ENCODE data around the gene SRSF2. TPM values are rescaled to one million over a fixed set of nuclear protein-coding genes. Genes with fewer than 3 reads are reported as not detected.
"Not testable (repeated sequence)": the region's sequence is repeated elsewhere in the genome, so short reads cannot be mapped to it uniquely, and the experiment has no call there.

SRSF2 gene
- total and polyA plus RNA-seq, 2 donors: 225 to 245 TPM

DNA sequence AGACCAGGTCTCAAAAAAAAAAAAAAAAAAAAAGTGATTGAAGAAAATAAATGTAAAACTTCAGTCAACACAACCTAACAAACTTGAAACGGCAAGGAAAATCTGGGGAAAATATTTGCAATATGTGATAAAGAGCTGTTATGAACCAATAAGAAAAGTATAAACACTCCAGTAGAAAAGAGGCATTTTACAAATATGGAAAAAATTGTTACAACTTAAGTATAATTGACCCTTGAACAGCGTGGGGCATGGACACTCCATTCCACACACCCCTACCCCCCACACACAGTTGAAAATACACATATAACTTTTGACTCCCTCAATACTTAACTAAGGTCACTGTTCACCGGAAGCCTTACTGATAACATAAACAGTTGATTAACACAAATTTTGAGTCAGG lies 21.4 kb upstream of the SRSF2 start:
- Histone ChIP-seq H3K27ac (ENCODE audit: low read depth in 1 of 2, low read length in 1 of 2) (no peak overlapping the region), H3K4me3 (ENCODE audit: low read length in 2 of 2) (no peak overlapping the region), H3K27me3 (ENCODE audit: control insufficient read depth in 2 of 2, insufficient read depth in 1 of 2, low read length in 1 of 2) (no peaks in the 10 kb centered on the region), H3K4me1 (ENCODE audit: control insufficient read depth in 2 of 2, insufficient read depth in 2 of 2, low read length in 2 of 2) (peaks cover 0 to 7% of the 10 kb centered on the region in 2 donors), H3K9me3 (ENCODE audit: control insufficient read depth in 2 of 2, insufficient read depth in 1 of 2, low read length in 1 of 2) (no peaks in the 10 kb centered on the region), H3K36me3 (ENCODE audit: control insufficient read depth in 2 of 2, insufficient read depth in 2 of 2, low read length in 1 of 2) (peaks cover 20 to 22% of the 10 kb centered on the region in 2 donors)
- DNase-seq (ENCODE audit: low read depth in 6 of 9, low spot score in 9 of 9): no peak
- WGBS: 98% methylated on average over 3 of the region's 3 CpGs

- Histone ChIP-seq H3K36me3 (ENCODE audit: control insufficient read depth in 2 of 2, insufficient read depth in 2 of 2, low read length in 1 of 2) (peaks cover 20 to 22% of the 10 kb centered on the region in 2 donors), H3K27me3 (ENCODE audit: control insufficient read depth in 2 of 2, insufficient read depth in 1 of 2, low read length in 1 of 2) (no peaks in the 10 kb centered on the region), H3K27ac (ENCODE audit: low read depth in 1 of 2, low read length in 1 of 2) (no peak overlapping the region), H3K4me3 (ENCODE audit: low read length in 2 of 2) (no peak overlapping the region), H3K4me1 (ENCODE audit: control insufficient read depth in 2 of 2, insufficient read depth in 2 of 2, low read length in 2 of 2) (peaks cover 4 to 20% of the 10 kb centered on the region in 2 donors), H3K9me3 (ENCODE audit: control insufficient read depth in 2 of 2, insufficient read depth in 1 of 2, low read length in 1 of 2) (no peaks in the 10 kb centered on the region)
- no peak for DNase-seq (ENCODE audit: low read depth in 6 of 9, low spot score in 9 of 9)
- WGBS: over 99% methylated on average over 5 of the region's 5 CpGs
These were observed 20.1 kb upstream of the SRSF2 start for GRCh38 chr17:76757256-76757655.

DNA sequence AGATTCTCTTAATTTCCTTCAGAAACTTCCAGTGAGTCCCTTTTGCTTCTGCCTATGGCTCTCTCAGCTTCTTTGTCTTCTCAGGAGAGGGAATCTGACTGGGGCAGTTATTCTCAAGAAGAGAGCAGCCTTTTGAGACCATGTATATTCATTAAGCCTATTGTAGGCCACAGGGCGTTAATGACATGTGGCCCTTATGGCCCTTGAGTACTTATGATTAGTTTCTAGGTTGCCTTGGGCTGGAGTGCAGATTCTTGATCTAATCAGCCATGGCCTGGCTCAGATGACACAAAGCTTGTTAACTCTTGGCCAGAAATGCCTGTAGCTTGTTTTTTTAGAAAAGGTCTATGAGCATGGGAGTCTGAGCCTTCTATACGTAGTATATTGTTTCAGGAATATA lies 18.2 kb upstream of the SRSF2 start:
- 99% methylated on average over 2 of the region's 2 CpGs for WGBS
- Histone ChIP-seq H3K27ac (ENCODE audit: low read depth in 1 of 2, low read length in 1 of 2) (no peak overlapping the region), H3K4me3 (ENCODE audit: low read length in 2 of 2) (no peak overlapping the region), H3K4me1 (ENCODE audit: control insufficient read depth in 2 of 2, insufficient read depth in 2 of 2, low read length in 2 of 2) (peaks cover 4 to 22% of the 10 kb centered on the region in 2 donors), H3K9me3 (ENCODE audit: control insufficient read depth in 2 of 2, insufficient read depth in 1 of 2, low read length in 1 of 2) (no peaks in the 10 kb centered on the region), H3K36me3 (ENCODE audit: control insufficient read depth in 2 of 2, insufficient read depth in 2 of 2, low read length in 1 of 2) (peaks cover 16 to 22% of the 10 kb centered on the region in 2 donors), H3K27me3 (ENCODE audit: control insufficient read depth in 2 of 2, insufficient read depth in 1 of 2, low read length in 1 of 2) (no peaks in the 10 kb centered on the region)
- no peak for DNase-seq (ENCODE audit: low read depth in 6 of 9, low spot score in 9 of 9)

DNA sequence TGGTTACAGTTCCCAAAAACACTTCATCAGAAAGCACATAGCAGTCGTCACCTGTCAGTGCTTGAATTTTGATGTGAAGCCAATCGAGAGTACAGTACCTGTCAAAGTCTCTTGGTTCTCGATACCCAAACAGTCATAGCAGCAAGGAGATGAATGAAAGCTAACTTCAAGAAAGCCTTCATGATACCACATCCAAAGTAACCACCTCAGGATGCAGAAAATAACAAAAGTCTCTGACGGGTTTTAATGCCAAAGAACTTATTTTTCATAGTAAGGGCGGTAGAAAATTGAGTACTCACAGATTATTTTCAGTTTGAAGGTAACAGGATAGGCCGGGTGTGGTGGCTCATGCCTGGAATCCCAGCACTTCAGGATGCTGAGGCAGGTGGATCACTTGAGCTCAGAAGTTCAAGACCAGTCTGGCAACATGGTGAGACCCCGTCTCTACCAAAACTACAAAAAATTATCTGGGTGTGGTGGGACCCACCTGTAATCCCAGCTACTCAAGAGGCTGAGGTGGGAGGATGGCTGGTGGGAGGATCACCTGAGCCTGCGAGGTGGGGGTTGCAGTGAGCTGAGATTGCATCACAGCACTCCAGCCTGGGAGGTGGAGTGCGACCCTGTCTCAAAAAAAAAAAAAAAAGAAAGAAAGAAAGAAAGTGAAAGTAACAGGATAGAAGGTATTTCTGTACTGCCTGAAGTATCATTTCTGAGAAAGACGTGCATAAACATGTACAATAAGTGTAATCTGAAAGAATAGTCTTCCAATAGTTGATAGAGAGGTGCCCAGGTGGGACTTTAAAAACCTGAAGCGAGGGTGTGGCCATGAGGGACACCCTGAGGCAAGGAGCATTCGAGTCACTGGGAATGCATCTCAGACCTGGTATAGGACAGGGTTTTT lies 16.2 kb upstream of the SRSF2 start:
- Histone ChIP-seq H3K36me3 (ENCODE audit: control insufficient read depth in 2 of 2, insufficient read depth in 2 of 2, low read length in 1 of 2) (peaks cover 18 to 26% of the 10 kb centered on the region in 2 donors), H3K9me3 (ENCODE audit: control insufficient read depth in 2 of 2, insufficient read depth in 1 of 2, low read length in 1 of 2) (no peaks in the 10 kb centered on the region), H3K27me3 (ENCODE audit: control insufficient read depth in 2 of 2, insufficient read depth in 1 of 2, low read length in 1 of 2) (no peaks in the 10 kb centered on the region), H3K4me3 (ENCODE audit: low read length in 2 of 2) (no peak overlapping the region), H3K27ac (ENCODE audit: low read depth in 1 of 2, low read length in 1 of 2) (peak overlapping the region; percentile 68 to 78), H3K4me1 (ENCODE audit: control insufficient read depth in 2 of 2, insufficient read depth in 2 of 2, low read length in 2 of 2) (peaks cover 4 to 22% of the 10 kb centered on the region in 2 donors)
- WGBS: 57% methylated on average over 12 of the region's 12 CpGs
- DNase-seq (ENCODE audit: low read depth in 6 of 9, low spot score in 9 of 9): peak in 1 of 9 donors; percentile 41

DNA sequence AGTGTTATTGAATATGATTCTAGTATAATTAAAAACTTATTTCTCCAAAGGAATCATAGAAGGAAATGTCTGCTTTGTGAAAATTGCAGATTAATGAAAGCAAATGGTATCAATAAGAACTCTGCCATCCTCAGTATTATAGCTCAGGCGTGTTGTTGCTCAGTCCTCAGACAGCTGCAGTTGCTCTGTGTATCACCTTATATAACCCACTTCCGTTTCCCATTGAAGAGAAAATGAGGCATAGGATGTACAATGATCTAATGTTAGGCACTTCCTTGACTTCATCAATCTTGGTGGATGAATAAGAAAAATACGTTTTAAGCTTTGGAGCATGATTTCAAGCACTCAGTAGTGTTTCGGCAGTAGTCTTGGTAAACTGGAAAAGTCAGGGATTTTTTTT lies 14.9 kb upstream of the SRSF2 start:
- 94% methylated on average over 4 of the region's 4 CpGs for WGBS
- Histone ChIP-seq H3K36me3 (ENCODE audit: control insufficient read depth in 2 of 2, insufficient read depth in 2 of 2, low read length in 1 of 2) (peaks cover 14 to 24% of the 10 kb centered on the region in 2 donors), H3K27ac (ENCODE audit: low read depth in 1 of 2, low read length in 1 of 2) (peak overlapping the region in 1 of 2 donors; percentile 0)

GRCh38 chr17:76751416-76751993 lies 14.4 kb upstream of the SRSF2 start:
- Histone ChIP-seq H3K27ac (ENCODE audit: low read depth in 1 of 2, low read length in 1 of 2) (peak overlapping the region in 1 of 2 donors; percentile 0), H3K4me3 (ENCODE audit: low read length in 2 of 2) (no peak overlapping the region), H3K27me3 (ENCODE audit: control insufficient read depth in 2 of 2, insufficient read depth in 1 of 2, low read length in 1 of 2) (no peaks in the 10 kb centered on the region), H3K9me3 (ENCODE audit: control insufficient read depth in 2 of 2, insufficient read depth in 1 of 2, low read length in 1 of 2) (no peaks in the 10 kb centered on the region), H3K4me1 (ENCODE audit: control insufficient read depth in 2 of 2, insufficient read depth in 2 of 2, low read length in 2 of 2) (peaks cover 4 to 22% of the 10 kb centered on the region in 2 donors), H3K36me3 (ENCODE audit: control insufficient read depth in 2 of 2, insufficient read depth in 2 of 2, low read length in 1 of 2) (peaks cover 15 to 26% of the 10 kb centered on the region in 2 donors)
- no peak for DNase-seq (ENCODE audit: low read depth in 6 of 9, low spot score in 9 of 9)
- 97% methylated on average over 3 of the region's 3 CpGs for WGBS

More for the DNA sequence above, 14.9 kb upstream of the SRSF2 start:
- peaks cover 4 to 22% of the 10 kb centered on the region in 2 donors for H3K4me1 ChIP-seq (ENCODE audit: control insufficient read depth in 2 of 2, insufficient read depth in 2 of 2, low read length in 2 of 2)
- no peak for DNase-seq (ENCODE audit: low read depth in 6 of 9, low spot score in 9 of 9)
- no peaks in the 10 kb centered on the region for H3K27me3 ChIP-seq (ENCODE audit: control insufficient read depth in 2 of 2, insufficient read depth in 1 of 2, low read length in 1 of 2)
- no peaks in the 10 kb centered on the region for H3K9me3 ChIP-seq (ENCODE audit: control insufficient read depth in 2 of 2, insufficient read depth in 1 of 2, low read length in 1 of 2)
- no peak overlapping the region for H3K4me3 ChIP-seq (ENCODE audit: low read length in 2 of 2)

DNA sequence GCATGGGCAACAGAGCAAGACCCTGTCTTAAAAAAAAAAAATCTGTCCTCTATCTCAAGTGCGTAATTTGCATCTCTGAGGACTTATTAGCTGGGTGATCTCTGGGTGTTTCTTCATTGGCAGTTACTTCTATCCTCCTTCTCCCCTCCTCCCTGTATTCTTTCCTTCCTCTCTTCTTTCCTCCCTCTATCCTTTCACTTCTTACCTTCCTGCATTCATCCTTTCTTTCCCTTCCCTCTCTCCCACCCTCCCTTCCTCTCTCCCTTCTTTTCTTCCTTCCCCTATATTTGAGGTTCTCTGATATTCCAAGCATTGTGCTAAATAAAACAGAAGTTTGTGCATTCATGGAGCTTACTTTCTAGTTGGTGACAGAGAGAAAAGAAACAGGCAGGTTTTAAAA lies 11.5 kb upstream of the SRSF2 start:
- 94% methylated on average over 1 of the region's 1 CpG for WGBS
- Histone ChIP-seq H3K27ac (ENCODE audit: low read depth in 1 of 2, low read length in 1 of 2) (no peak overlapping the region), H3K9me3 (ENCODE audit: control insufficient read depth in 2 of 2, insufficient read depth in 1 of 2, low read length in 1 of 2) (no peaks in the 10 kb centered on the region), H3K4me3 (ENCODE audit: low read length in 2 of 2) (no peak overlapping the region), H3K36me3 (ENCODE audit: control insufficient read depth in 2 of 2, insufficient read depth in 2 of 2, low read length in 1 of 2) (peaks cover 27 to 37% of the 10 kb centered on the region in 2 donors), H3K27me3 (ENCODE audit: control insufficient read depth in 2 of 2, insufficient read depth in 1 of 2, low read length in 1 of 2) (no peaks in the 10 kb centered on the region), H3K4me1 (ENCODE audit: control insufficient read depth in 2 of 2, insufficient read depth in 2 of 2, low read length in 2 of 2) (peaks cover 4 to 15% of the 10 kb centered on the region in 2 donors)
- DNase-seq (ENCODE audit: low read depth in 6 of 9, low spot score in 9 of 9): no peak

GRCh38 chr17:76747716-76748363 lies 10.7 kb upstream of the SRSF2 start:
- Histone ChIP-seq H3K4me3 (ENCODE audit: low read length in 2 of 2) (no peak overlapping the region), H3K4me1 (ENCODE audit: control insufficient read depth in 2 of 2, insufficient read depth in 2 of 2, low read length in 2 of 2) (peaks cover 0 to 7% of the 10 kb centered on the region in 2 donors), H3K9me3 (ENCODE audit: control insufficient read depth in 2 of 2, insufficient read depth in 1 of 2, low read length in 1 of 2) (no peaks in the 10 kb centered on the region), H3K36me3 (ENCODE audit: control insufficient read depth in 2 of 2, insufficient read depth in 2 of 2, low read length in 1 of 2) (peaks cover 27 to 45% of the 10 kb centered on the region in 2 donors), H3K27me3 (ENCODE audit: control insufficient read depth in 2 of 2, insufficient read depth in 1 of 2, low read length in 1 of 2) (no peaks in the 10 kb centered on the region), H3K27ac (ENCODE audit: low read depth in 1 of 2, low read length in 1 of 2) (no peak overlapping the region)
- 97% methylated on average over 9 of the region's 9 CpGs for WGBS
- DNase-seq (ENCODE audit: low read depth in 6 of 9, low spot score in 9 of 9): no peak

DNA sequence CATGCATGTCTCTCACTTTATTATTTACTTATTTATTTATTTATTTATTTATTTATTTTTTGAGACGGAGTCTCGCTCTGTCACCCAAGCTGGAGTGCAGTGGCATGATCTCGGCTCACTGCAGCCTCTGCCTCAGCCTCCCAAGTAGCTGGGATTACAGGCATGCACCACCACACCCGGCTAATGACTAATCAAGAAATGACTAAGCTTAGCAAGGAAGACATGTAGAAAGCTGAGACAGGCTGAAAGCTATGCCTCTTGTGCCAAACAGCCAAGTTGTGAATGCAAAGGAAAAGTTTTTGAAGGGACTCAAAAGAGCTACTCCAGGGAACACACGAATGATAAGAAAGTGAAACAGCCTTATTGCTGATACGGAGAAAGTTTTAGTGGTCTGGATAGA lies 8.7 kb upstream of the SRSF2 start:
- peaks cover 27 to 61% of the 10 kb centered on the region in 2 donors for H3K36me3 ChIP-seq (ENCODE audit: control insufficient read depth in 2 of 2, insufficient read depth in 2 of 2, low read length in 1 of 2)
- not testable (repeated sequence) for H3K4me3 ChIP-seq (ENCODE audit: low read length in 2 of 2); H3K27ac ChIP-seq (ENCODE audit: low read depth in 1 of 2, low read length in 1 of 2); H3K9me3 ChIP-seq (ENCODE audit: control insufficient read depth in 2 of 2, insufficient read depth in 1 of 2, low read length in 1 of 2); H3K27me3 ChIP-seq (ENCODE audit: control insufficient read depth in 2 of 2, insufficient read depth in 1 of 2, low read length in 1 of 2); H3K4me1 ChIP-seq (ENCODE audit: control insufficient read depth in 2 of 2, insufficient read depth in 2 of 2, low read length in 2 of 2); DNase-seq (ENCODE audit: low read depth in 6 of 9, low spot score in 9 of 9)
- WGBS: 98% methylated on average over 6 of the region's 6 CpGs

Measured in thymus (tissue), 11 donors.